HepG2 (cell line): ENCODE results near the gene USP35. TPM values are rescaled to one million over a fixed set of nuclear protein-coding genes. Genes with fewer than 3 reads are reported as not detected.
A peak's percentile ranks its signal among the peaks of the same experiment; 100 is the strongest.

Experiments used
- BATF2 ChIP-seq: sonication (generic); formaldehyde crosslinking; IDR thresholded peaks from 2 replicates; pipeline ENCODE4 v1.8.0; 2022; ENCODE audit warnings: mild to moderate bottlenecking, missing genetic modification reagents, moderate library complexity
- CEBPB ChIP-seq: IDR thresholded peaks from 2 replicates; pipeline ENCODE4 v1.6.1; 2011; ENCODE audit warnings: low read depth, low read length, improper control_type of control experiment, borderline replicate concordance
- E2F2 ChIP-seq: sonication (generic); formaldehyde crosslinking; IDR thresholded peaks from 2 replicates; pipeline ENCODE4 v1.4.0; 2020; ENCODE audit warnings: missing genetic modification reagents, borderline replicate concordance
- FOSL1 ChIP-seq: sonication (generic); formaldehyde crosslinking; IDR thresholded peaks from 2 replicates; pipeline ENCODE4 v1.9.0; 2021; ENCODE audit warnings: missing genetic modification reagents, borderline replicate concordance
- HMG20B ChIP-seq: conservative IDR thresholded peaks from 2 replicates; pipeline ENCODE4 v1.6.1; 2016; ENCODE audit warnings: missing genetic modification reagents, missing compliant biosample characterization
- HNRNPLL ChIP-seq: fragments of 200-400 bp; formaldehyde crosslinking; IDR thresholded peaks from 2 replicates; pipeline ENCODE4 v1.6.1; 2017; ENCODE audit warnings: mild to moderate bottlenecking, low read depth, low read length; ENCODE audit not compliant: poor library complexity, severe bottlenecking
- IKZF1 ChIP-seq: fragments of 450-650 bp; IDR thresholded peaks from 2 replicates; pipeline ENCODE4 v1.7.1; 2016
- LCORL ChIP-seq, 2 experiments: fragments of 450-650 bp in 1 of 2; sonication (generic) in 1 of 2; formaldehyde crosslinking in 1 of 2; IDR thresholded peaks; 2 replicates each; pipeline versions ENCODE4 v1.5.0 to v1.6.1; 2017 to 2020; ENCODE audit warnings: antibody characterized with exemption in 1 of 2, missing genetic modification reagents in 1 of 2
- MBNL3 ChIP-seq: fragments of 250-450 bp; sonication (Bioruptor Pico); conservative IDR thresholded peaks from 2 replicates; pipeline ENCODE4 v1.8.0; 2022; ENCODE audit warnings: mild to moderate bottlenecking, inconsistent platforms
- MED13 ChIP-seq: sonication (generic); formaldehyde crosslinking; IDR thresholded peaks from 2 replicates; pipeline ENCODE4 v1.5.0; 2020; ENCODE audit warnings: missing genetic modification reagents
- MXD1 ChIP-seq: sonication (generic); formaldehyde crosslinking; IDR thresholded peaks from 2 replicates; pipeline ENCODE4 v1.4.0; 2020; ENCODE audit warnings: mild to moderate bottlenecking, missing genetic modification reagents
- PATZ1 ChIP-seq: sonication (generic); formaldehyde crosslinking; IDR thresholded peaks from 2 replicates; pipeline ENCODE4 v1.4.0; 2020; ENCODE audit warnings: missing genetic modification reagents
- PRDM10 ChIP-seq: sonication (generic); formaldehyde crosslinking; IDR thresholded peaks from 2 replicates; pipeline ENCODE4 v1.4.0; 2020; ENCODE audit warnings: low read depth, missing genetic modification reagents
- RAD21 ChIP-seq: fragments of 450-650 bp; formaldehyde crosslinking; IDR thresholded peaks from 2 replicates; pipeline ENCODE4 v1.5.0; 2020; ENCODE audit warnings: mild to moderate bottlenecking
- RFXAP ChIP-seq: sonication (generic); formaldehyde crosslinking; IDR thresholded peaks from 2 replicates; pipeline ENCODE4 v1.4.0; 2020; ENCODE audit warnings: missing genetic modification reagents, borderline replicate concordance
- SMC3 ChIP-seq: IDR thresholded peaks from 2 replicates; pipeline ENCODE4 v1.6.1; 2011; ENCODE audit warnings: low read length, improper control_type of control experiment
- STAG1 ChIP-seq: sonication (generic); formaldehyde crosslinking; IDR thresholded peaks from 2 replicates; pipeline ENCODE4 v1.4.0; 2020; ENCODE audit warnings: missing genetic modification reagents
- ZFP36L2 ChIP-seq: sonication (generic); formaldehyde crosslinking; IDR thresholded peaks from 2 replicates; pipeline ENCODE4 v1.4.0; 2020; ENCODE audit warnings: missing genetic modification reagents
- ZNF10 ChIP-seq: sonication (generic); formaldehyde crosslinking; IDR thresholded peaks from 2 replicates; pipeline ENCODE4 v1.4.0; 2020; ENCODE audit warnings: mild to moderate bottlenecking, low read depth, missing genetic modification reagents, borderline replicate concordance
- ZNF263 ChIP-seq: sonication (generic); formaldehyde crosslinking; IDR thresholded peaks from 2 replicates; pipeline ENCODE4 v1.4.0; 2020; ENCODE audit warnings: missing genetic modification reagents
- ZNF317 ChIP-seq: sonication (generic); formaldehyde crosslinking; IDR thresholded peaks from 2 replicates; pipeline ENCODE4 v1.5.0; 2020; ENCODE audit warnings: mild to moderate bottlenecking, missing genetic modification reagents
- ZNF550 ChIP-seq: sonication (generic); formaldehyde crosslinking; IDR thresholded peaks from 2 replicates; pipeline ENCODE4 v1.4.0; 2020; ENCODE audit warnings: mild to moderate bottlenecking, missing genetic modification reagents, borderline replicate concordance
- ZNF879 ChIP-seq: sonication (generic); formaldehyde crosslinking; IDR thresholded peaks from 2 replicates; pipeline ENCODE4 v1.8.1; 2023; ENCODE audit warnings: missing genetic modification reagents
- polyA plus RNA-seq, 8 experiments: library from polyadenylated mRNA; depleted of rRNA in 3 of 8; stranded (reverse) in 7 of 8; unstranded in 1 of 8; fragments of >200 nt; fragmentation: Illumina TruSeq in 4 of 8; extraction: Trizol in 4 of 8; gene quantifications; 2 replicates each; pipeline versions ENCODE4 v1.2.1 to v1.2.3, GENCODE V29; 2011 to 2016; ENCODE audit warnings: low read depth in 4 of 8, missing spikeins in 1 of 8, mixed read lengths in 1 of 8; ENCODE audit not compliant: insufficient read depth in 1 of 8
- total RNA-seq, 5 experiments: library from RNA; depleted of rRNA; stranded (reverse); fragments of >200 nt; fragmentation: Illumina TruSeq; extraction: Trizol; gene quantifications; 2 replicates each; pipeline ENCODE4 v1.2.3, GENCODE V29; 2016; ENCODE audit warnings: low read depth in 1 of 5

USP35 gene
- total and polyA plus RNA-seq, 2 of the 13 experiments (the other 11 are each of a cell fraction or from before 2014, with no cell fraction given): 4.6 to 7.7 TPM

- TF ChIP-seq RAD21 (CRISPR knock-in tag): peak; percentile 31; the same call in 1 of the 2 replicates
- no peak for TF ChIP-seq PATZ1 (CRISPR knock-in tag)
- no peak for TF ChIP-seq ZNF879 (CRISPR knock-in tag)
- no peak for TF ChIP-seq PRDM10 (CRISPR knock-in tag)
- no peak for TF ChIP-seq BATF2 (CRISPR knock-in tag)
- no peak for TF ChIP-seq LCORL (IDR thresholded peaks at IDR 0.05)
- no peak for TF ChIP-seq LCORL (CRISPR knock-in tag; IDR thresholded peaks at IDR 0.05)
- TF ChIP-seq E2F2 (CRISPR knock-in tag): no peak
- no peak for TF ChIP-seq MBNL3
- no peak for TF ChIP-seq MXD1 (CRISPR knock-in tag)
- no peak for TF ChIP-seq ZNF317 (CRISPR knock-in tag)
- TF ChIP-seq ZFP36L2 (CRISPR knock-in tag): no peak
- no peak for TF ChIP-seq RFXAP
- peak; percentile 73; the same call in 1 of the 2 replicates for TF ChIP-seq CEBPB
- TF ChIP-seq ZNF10 (CRISPR knock-in tag): no peak
- TF ChIP-seq STAG1 (CRISPR knock-in tag): 0 out of 2 replicates have a peak, but pooled peaks have one; percentile 10
- TF ChIP-seq MED13 (CRISPR knock-in tag): no peak
- TF ChIP-seq HNRNPLL: no peak
- no peak for TF ChIP-seq ZNF550 (CRISPR knock-in tag)
- TF ChIP-seq HMG20B: no peak
- TF ChIP-seq IKZF1: no peak
- peak; percentile 55; the same call in 1 of the 2 replicates for TF ChIP-seq FOSL1
- TF ChIP-seq ZNF263 (CRISPR knock-in tag): no peak
- TF ChIP-seq SMC3: peak; percentile 2; the same call in 1 of the 2 replicates
These were observed 9.2 kb upstream of the USP35 start (continued) for GRCh38 chr11:78179459-78180071.
